ENCODE results near the gene APOB. TPM values are rescaled to one million over a fixed set of nuclear protein-coding genes. Genes with fewer than 3 reads are reported as not detected.
A peak's percentile ranks its signal among the peaks of the same experiment; 100 is the strongest.

APOB gene
- total and polyA plus RNA-seq, 2 of the 13 experiments (the other 11 are each of a cell fraction or from before 2014, with no cell fraction given), result 1,569 to 2,515 TPM

- TF ChIP-seq SOX13 (IDR thresholded peaks at IDR 0.05), result no peak
- TF ChIP-seq SOX13 (CRISPR knock-in tag; conservative IDR thresholded peaks at IDR 0.05 in 1 of 2, IDR thresholded peaks at IDR 0.05 in 1 of 2), result peak in 1 of 2 experiments; percentile 76; a peak in 1 of 4 replicates
- 0 out of 2 replicates have a peak, but pooled peaks have one; percentile 28 for TF ChIP-seq NR2C2 (CRISPR knock-in tag; IDR thresholded peaks at IDR 0.05; ENCODE audit: borderline replicate concordance)
- TF ChIP-seq ZNF670 (CRISPR knock-in tag; IDR thresholded peaks at IDR 0.05; ENCODE audit: borderline replicate concordance), result peak; percentile 52; the same call in 1 of the 2 replicates
- 0 out of 2 replicates have a peak, but pooled peaks have one; percentile 19 for TF ChIP-seq TOE1 (CRISPR knock-in tag; IDR thresholded peaks at IDR 0.05)
- TF ChIP-seq MBD4 (IDR thresholded peaks at IDR 0.05; ENCODE audit: borderline replicate concordance, low read length), result peak; percentile 18; the same call in 1 of the 2 replicates
- no peak for TF ChIP-seq NRL (CRISPR knock-in tag; IDR thresholded peaks at IDR 0.05; ENCODE audit: borderline replicate concordance)
- TF ChIP-seq POGK (CRISPR knock-in tag; conservative IDR thresholded peaks at IDR 0.05), result 0 out of 2 replicates have a peak, but pooled peaks have one; percentile 7
- peak in 1 of 2 experiments; percentile 49; a peak in 1 of 4 replicates for TF ChIP-seq NR2F1 (CRISPR knock-in tag; IDR thresholded peaks at IDR 0.05)
- TF ChIP-seq POLR2A (IDR thresholded peaks at IDR 0.05; ENCODE audit: insufficient read depth in 1 of 2, low read depth in 2 of 2, low read length in 2 of 2), result peak in 1 of 2 experiments; percentile 16; a peak in 3 of 4 replicates
- TF ChIP-seq SRSF4 (IDR thresholded peaks at IDR 0.05; ENCODE audit: low read depth, low read length, poor library complexity, severe bottlenecking), result peak; percentile 73
- peak; percentile 86; the same call in 1 of the 2 replicates for TF ChIP-seq POLR2AphosphoS2 (IDR thresholded peaks at IDR 0.05; ENCODE audit: low read depth, low read length)
- TF ChIP-seq ZNF34 (CRISPR knock-in tag; IDR thresholded peaks at IDR 0.05; ENCODE audit: borderline replicate concordance), result 0 out of 2 replicates have a peak, but pooled peaks have one; percentile 65
- peak; percentile 47; the same call in 1 of the 2 replicates for TF ChIP-seq CEBPG (CRISPR knock-in tag; IDR thresholded peaks at IDR 0.05)
These were observed 31.3 kb downstream of the APOB start (continued) for GRCh38 chr2:21012557-21012937.

All from HepG2 (cell line).